H1 (cell line): Measurements from ENCODE around the gene HTRA1.

ENCODE experiments used
- CHD2 ChIP-seq: IDR thresholded peaks from 2 replicates; pipeline ENCODE4 v1.6.1; 2012; ENCODE audit warnings: low read length, improper control_type of control experiment
- CREB1 ChIP-seq: IDR thresholded peaks from 2 replicates; pipeline ENCODE4 v1.6.1; 2012; ENCODE audit warnings: inconsistent platforms
- CTCF ChIP-seq, 3 experiments: IDR thresholded peaks; 1 replicate in 2 of 3; 2 replicates in 1 of 3; pipeline versions ENCODE4 v1.5.1 to v1.6.1; 2011; ENCODE audit warnings: low read length in 3 of 3, mild to moderate bottlenecking in 3 of 3, inconsistent platforms in 2 of 3, low read depth in 1 of 3, moderate library complexity in 1 of 3; ENCODE audit not compliant: insufficient read depth in 1 of 3; ENCODE audit errors: control extremely low read depth in 1 of 3
- EGR1 ChIP-seq: IDR thresholded peaks from 2 replicates; pipeline ENCODE4 v1.6.1; 2011; ENCODE audit warnings: low read depth, low read length, borderline replicate concordance
- EZH2 ChIP-seq: fragments of 200-600 bp; sonication (generic); IDR thresholded peaks from 2 replicates; pipeline ENCODE4 v1.7.1; 2012; ENCODE audit warnings: low read depth, mild to moderate bottlenecking, moderate library complexity, low read length, inconsistent platforms; ENCODE audit not compliant: severe bottlenecking
- GTF2F1 ChIP-seq: IDR thresholded peaks from 2 replicates; pipeline ENCODE4 v1.6.1; 2012; ENCODE audit warnings: low read depth, low read length, improper control_type of control experiment, borderline replicate concordance
- HDAC6 ChIP-seq: IDR thresholded peaks from one replicate; pipeline ENCODE4 v1.7.1; 2012; ENCODE audit warnings: low read depth, mild to moderate bottlenecking, inconsistent platforms, low read length, moderate library complexity
- NANOG ChIP-seq: IDR thresholded peaks from 2 replicates; pipeline ENCODE4 v1.6.1; 2011; ENCODE audit warnings: low read length, low read depth, mild to moderate bottlenecking, inconsistent platforms; ENCODE audit not compliant: insufficient read depth, poor library complexity, severe bottlenecking
- POLR2A ChIP-seq, 2 experiments: IDR thresholded peaks; 1 replicate in 1 of 2; 2 replicates in 1 of 2; pipeline ENCODE4 v1.6.1; 2011; ENCODE audit warnings: low read depth in 2 of 2, low read length in 2 of 2, mild to moderate bottlenecking in 2 of 2; ENCODE audit errors: control extremely low read depth in 1 of 2

- no peak for TF ChIP-seq HDAC6
- no peak for TF ChIP-seq POLR2A (IDR thresholded peaks at IDR 0.05; ENCODE audit: control extremely low read depth in 1 of 2, low read depth in 2 of 2, low read length in 2 of 2)
- no peak for TF ChIP-seq CTCF (IDR thresholded peaks at IDR 0.05; ENCODE audit: control extremely low read depth in 1 of 3, insufficient read depth in 1 of 3, low read depth in 1 of 3, low read length in 3 of 3)
- TF ChIP-seq NANOG: no peak
- no peak for TF ChIP-seq CREB1
- TF ChIP-seq EGR1: no peak
- TF ChIP-seq EZH2: no peak
- no peak for TF ChIP-seq GTF2F1
- no peak for TF ChIP-seq CHD2
Measured at GRCh38 chr10:122475100-122475499, 13.7 kb downstream of the HTRA1 start.
